ENCODE data around the gene CACNA1G.

The CACNA1G gene

GRCh38 chr17:50560185-50560824 lies at the start of gene CACNA1G:
Gene CACNA1G (plus strand): TSS chr17:50560715. CDS start chr17:50561460, 745 bp downstream.
- DNase-seq, result peak; percentile 72 to 97

DNA sequence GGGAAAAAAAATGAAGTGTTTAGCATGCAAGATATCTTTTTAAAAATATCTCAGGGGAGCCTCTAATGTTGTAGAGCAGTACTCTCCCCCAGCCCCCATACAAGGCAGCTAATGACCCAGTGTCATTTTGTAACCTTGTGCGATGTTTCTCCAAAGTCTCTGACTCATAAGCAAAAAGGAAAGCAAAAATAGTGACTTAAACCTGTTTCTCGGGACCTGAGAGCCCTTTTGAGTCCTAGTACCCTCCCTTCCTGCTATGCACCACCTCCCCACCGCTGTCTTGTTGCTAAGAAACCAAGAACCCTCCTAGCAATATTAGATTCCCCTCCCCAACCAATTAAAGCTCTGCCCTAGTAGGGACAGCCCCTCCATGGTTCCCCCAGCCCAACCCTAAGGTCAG lies 49.5 kb upstream of the CACNA1G start:
- DNase-seq, result no peak

DNA sequence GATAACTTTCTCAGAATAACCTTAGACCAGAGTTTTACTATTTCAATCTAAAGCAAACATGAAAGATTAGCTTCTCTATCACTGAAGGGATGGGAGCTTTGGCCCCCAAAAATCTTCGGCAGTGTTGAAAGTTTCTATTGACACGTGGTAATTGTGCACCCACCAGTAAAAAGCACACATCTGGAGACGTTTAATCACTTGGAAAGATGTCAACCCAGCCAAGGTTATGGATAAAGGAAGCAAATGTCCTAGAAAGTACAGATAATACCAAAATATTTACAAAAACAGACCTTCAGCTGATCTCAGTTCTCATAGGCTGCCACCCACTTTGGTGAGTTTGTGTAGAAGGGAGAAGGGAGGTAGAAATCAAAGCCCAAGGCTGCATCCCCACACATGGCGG lies 47.0 kb upstream of the CACNA1G start:
- no peak for DNase-seq

DNA sequence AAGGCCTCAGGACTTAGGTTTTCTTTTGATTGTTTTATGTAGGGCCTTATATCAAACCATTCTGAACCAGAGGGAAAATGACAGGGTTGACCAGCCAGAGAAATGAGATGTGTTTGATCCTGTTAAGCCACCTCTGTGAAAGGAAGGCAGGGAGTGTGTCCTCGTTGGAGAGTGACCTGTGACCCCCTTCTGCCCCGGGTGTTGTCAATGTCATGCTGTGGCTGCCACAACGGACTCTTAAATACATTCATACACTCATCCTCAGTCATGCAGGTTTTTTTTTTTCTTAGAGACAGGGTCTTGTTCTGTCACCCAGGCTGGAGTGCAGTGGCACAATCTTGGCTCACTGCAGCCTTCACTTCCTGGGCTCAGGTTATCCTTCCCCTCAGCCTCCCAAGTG lies 46.1 kb upstream of the CACNA1G start:
- no peak for DNase-seq

DNA sequence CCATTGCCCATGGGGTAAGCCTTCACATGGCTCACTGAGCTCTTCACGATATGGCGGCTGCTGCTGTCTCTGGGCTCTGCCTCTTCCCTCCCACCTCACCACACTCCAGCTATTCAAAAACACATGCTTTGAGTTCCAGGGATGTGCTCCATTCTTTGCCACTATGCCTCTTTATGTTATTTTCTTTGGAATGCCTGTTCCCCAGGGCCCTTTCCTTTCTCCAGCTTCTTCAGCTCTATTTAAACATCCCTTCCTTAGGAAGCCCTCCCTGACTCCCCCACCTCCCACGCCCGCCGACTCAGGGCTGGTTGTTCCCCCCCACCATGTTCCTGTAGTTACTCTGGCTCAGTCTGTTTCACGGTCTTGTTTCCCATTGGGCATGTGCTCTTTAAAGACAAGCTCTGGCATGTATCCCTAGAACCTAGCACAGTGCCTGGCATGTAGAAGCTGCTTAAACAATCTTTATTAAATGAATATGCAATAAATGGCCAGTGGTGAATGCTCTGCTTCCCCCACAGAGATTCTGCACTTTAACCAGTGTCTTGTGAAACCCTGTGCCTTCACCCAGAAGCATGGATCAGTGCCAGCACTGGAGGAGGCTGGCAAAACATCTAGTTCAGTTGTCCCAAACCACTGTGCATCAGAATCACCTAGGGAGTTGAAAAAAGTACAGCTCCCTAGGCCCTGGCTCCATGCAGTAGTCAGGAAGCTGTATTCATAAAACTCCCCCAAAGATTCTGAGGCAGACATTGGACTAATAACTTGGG lies 45.4 kb upstream of the CACNA1G start:
- DNase-seq, result no peak

DNA sequence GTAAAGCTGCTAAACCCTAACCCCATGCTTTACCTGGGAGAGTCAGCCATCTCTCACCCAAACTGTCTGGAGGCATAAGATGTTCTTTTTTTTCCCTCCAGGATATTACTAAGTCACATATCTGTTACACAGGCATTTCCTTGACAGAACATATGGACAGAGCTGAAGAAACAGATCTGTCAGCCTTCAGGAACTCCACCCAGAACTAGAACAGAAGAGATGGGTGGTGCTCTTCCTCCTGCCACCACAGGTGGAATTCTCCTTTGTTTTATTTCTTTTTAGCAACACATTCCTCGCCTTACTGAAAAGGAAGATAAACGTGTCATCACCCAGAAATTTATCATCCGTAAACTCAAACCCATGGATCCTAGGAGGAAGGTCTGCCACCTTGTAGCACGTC lies 43.5 kb upstream of the CACNA1G start:
- DNase-seq, result no peak

GRCh38 chr17:50517504-50518383 lies 42.8 kb upstream of the CACNA1G start:
- no peak for DNase-seq

DNA sequence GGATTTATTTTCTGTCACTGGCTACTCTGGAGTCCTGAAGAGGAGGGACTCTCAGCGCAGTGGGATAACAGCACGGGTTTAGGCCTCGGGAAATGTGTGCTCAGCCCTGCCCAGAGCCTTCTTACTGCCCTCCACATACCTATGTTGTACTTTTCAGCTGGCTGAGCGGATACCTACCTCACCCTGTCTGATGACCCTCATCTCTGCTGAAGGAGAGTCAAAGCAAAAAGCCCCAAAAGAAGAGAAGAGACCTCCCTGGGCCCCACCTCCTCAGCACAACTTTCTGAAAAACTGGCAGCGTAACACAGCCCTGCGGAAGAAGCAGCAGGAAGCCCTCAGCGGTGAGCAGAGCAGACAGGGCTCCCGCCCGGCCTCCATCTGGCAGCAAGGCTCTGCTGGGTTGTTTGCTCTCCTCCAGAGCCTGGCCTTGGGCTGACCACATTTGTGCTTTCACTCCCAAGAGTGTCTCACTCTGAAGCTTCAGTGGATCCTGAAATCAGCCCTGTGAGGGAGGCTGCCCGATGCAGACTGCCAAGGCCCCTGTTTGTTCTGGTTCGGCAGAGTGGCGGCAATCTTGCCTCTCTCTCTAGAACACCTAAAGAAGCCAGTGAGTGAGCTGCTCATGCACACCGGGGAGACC lies 42.0 kb upstream of the CACNA1G start:
- no peak for DNase-seq

- DNase-seq, result no peak
Measured at GRCh38 chr17:50519141-50519834, 41.2 kb upstream of the CACNA1G start.

DNA sequence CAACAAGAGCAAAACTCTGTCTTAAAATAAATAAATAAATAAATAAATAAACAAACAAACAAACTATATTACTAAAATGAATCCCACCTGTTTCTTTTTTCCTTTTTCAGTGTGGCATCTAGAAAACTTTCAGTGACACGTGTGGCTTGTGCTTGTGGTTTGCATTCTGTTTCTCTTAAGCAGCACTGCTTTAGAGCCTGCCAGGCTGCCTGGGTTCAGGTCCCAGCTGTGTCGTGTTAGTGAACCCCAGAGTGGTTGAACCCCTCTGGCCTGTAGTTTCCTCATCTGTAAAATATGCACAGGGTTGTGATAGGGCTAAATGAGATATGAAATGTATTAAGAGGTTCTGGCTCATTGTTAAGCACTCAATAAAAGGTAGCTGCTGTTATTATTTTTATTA lies 40.0 kb upstream of the CACNA1G start:
- no peak for DNase-seq

DNA sequence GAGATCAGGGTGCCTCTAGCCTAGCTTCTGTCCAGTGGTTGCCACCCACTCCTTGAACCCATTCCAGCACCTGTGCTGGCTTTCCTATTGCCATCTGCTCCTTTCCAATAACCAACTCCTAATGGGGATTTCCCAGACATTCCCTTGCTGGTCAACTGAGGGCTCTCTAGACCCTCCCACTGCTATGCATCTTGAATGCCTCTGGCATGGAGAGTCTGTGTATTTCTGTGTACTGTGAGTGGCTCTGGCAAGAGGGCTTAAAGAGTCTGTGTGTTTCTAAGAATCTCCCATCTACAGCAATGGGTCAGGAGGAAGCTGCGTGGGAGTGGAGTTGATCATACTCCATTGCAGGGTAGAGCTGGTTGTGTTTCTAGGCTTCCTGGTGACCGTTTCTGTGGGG lies 39.0 kb upstream of the CACNA1G start:
- no peak for DNase-seq

DNA sequence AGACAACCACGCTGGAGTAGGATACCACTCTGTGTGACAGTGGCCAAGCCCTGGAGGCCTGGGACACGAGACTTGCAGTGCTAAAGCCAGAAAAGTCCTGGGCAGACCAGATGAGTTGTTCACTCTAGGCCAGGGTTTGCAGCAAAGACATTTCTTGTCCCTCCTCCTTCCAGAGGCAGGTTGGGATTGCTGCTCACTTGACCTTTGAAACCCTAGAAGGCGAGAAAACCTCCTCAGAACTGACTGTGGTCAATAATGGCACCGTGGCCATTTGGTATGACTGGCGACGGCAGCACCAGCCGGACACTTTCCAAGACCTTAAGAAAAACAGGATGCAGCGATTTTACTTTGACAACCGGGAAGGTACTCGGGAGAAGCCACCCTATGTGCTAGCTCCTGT lies 37.7 kb upstream of the CACNA1G start:
- no peak for DNase-seq

DNA sequence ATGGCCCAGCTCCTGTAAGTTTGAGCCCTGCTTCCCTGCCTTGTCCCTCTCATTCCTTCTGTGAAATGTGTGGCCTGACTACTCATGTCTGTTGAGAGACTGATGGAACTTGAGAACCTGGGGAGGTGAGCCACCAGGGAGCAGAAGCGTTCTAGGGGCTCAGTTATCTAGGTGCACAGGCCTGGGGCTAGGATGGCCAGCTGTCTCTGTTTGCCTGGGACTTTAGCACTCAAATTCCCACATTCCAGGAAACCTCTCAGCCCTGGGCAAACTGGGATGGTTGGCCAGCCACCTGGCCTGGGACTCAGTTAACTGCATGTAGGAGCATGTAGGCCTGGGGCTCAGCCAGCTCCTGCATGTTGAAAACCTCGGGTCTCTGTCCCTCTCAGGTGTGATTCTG lies 37.3 kb upstream of the CACNA1G start:
- no peak for DNase-seq

GRCh38 chr17:50524838-50525237 lies 35.7 kb upstream of the CACNA1G start:
- DNase-seq, result no peak

- DNase-seq, result no peak
Measured at GRCh38 chr17:50527155-50527762, 33.3 kb upstream of the CACNA1G start.

DNA sequence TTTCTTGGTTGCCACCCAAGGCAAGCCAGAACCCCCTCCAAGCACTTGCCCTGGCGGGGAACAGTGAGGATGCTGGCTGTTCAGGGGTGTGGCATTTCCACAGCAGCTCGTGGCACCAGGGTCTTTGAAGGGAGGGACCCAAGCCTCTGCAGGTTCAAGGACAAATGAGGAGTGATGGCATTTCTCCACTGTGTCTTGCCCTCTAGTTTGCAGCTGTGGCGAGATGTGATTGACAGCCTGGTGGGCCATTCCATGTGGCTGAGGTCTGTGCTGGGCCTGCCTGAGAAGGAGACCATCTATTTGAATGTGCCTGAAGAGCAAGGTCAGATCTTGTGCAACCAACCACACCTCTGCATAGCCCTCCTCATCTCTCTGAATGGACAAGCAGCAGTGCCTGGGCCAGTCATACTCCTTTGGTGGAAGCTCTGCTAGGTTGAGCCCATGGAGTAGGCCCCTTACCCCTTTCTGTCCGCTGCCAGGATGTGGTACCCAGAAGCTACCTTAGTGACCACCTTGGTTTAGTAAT lies 32.5 kb upstream of the CACNA1G start:
- no peak for DNase-seq

- DNase-seq, result no peak
Measured at GRCh38 chr17:50529849-50530248, 30.7 kb upstream of the CACNA1G start.

- DNase-seq, result no peak
Measured at GRCh38 chr17:50531428-50532025, 29.0 kb upstream of the CACNA1G start.

DNA sequence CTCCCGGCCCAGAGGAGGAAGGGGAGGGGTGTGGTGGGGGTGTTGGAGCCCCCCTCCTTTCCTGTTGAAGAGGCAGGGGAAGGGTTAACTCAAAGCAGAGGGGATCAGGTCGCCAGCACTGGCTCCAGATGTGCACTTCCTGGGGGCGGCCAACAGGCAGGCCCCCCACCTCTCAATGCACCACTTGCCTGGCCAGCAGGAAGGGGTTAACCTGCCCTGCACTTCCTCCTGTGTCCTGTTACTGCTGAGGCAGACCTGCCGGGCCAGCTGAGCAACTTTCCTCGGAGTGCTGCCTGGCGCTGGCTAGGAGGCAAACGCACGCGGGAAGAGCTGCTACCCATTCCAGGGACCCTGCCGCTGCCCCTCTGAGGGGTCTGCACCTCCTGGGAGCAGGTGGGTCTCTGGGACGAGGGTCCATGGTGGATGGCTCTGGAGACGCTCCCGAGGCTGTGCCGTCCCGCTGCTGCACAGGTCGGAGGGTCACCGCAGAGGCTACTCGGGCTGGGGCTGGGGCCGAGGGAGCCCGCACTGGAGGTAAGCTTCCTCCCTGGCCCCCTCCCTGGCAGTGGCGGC lies 28.0 kb upstream of the CACNA1G start, which contains the start of gene EPN3:
EPN3 (plus strand) TSS at position 284 of the 573 bp plus-strand sequence. CDS start 3,822 bp downstream, outside the sequence.
- DNase-seq, result peak; percentile 51 to 87

GRCh38 chr17:50533185-50533584 lies 27.3 kb upstream of the CACNA1G start:
- DNase-seq, result peak in 1 of 2 experiments; percentile 65

DNA sequence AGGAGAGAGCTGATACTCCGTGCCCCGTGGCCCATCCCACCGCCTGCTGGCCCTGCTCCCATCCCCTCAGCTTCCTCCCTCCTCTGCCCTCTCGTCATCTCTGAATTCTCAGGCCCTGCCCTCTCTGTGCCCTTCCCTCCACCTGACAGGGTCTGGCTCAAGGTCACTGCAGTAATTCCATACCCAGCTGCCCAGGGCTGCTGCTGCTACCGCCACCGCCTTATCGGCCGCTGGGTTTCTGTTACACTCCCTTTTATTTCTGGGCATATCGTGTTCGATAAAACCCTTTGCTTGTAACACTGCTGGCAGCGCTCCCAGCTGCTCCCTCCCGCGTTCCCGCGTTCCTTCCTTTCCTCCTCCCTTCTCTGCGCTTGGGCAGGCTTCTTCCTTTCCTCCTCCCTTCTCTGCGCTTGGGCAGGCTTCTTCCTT lies 26.8 kb upstream of the CACNA1G start:
- DNase-seq, result peak in 1 of 2 experiments; percentile 57

Measured in NCI-H526 (cell line).